ENCODE results near the gene CIDEB. TPM values are rescaled to one million over a fixed set of nuclear protein-coding genes. Genes with fewer than 3 reads are reported as not detected.

Gene CIDEB
- total and polyA plus RNA-seq, 9 of the 15 experiments (the other 6 are each of a cell fraction or from before 2014, with no cell fraction given): 0.03 to 0.35 (median 0.09) TPM; not detected in 3

DNA sequence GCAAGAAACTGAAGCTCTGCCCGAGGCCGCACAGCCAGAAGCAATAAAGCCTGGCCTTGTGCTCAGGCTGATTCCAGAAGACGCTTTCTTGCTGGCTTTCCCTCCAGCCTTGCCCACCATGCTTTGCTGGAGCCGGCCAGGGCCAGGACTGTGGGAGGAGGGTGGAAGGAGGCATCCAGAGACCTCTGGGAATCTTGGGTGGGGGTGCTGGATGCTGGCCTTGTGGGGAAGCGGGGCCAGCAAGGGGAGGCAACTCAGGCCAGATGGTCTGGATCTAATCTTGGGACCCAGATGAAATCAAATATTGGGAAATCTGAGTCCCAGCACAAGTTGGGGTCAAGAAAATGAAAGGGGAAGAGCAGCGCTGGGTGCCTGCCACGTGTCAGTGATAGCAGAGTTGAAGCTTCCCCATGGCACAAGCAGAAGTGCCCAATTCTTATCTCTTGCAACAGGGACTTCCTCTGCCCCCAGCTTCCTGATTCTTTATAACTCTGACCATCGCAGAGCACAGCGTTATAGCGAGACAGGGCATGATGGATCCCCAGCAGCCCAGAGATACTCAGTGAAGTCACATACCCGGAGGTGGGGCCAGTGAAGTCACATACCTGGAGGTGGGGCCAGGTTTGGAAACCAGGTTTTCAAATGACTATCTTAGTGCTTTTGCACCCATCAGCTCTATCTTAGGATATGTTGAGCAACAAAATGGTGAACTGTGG lies 30.0 kb downstream of the CIDEB start:
- H3K27me3 ChIP-seq (ENCODE audit: control insufficient read depth in 2 of 2, insufficient read depth in 2 of 2, low read length in 2 of 2): no peaks in the 10 kb centered on the region
- TF ChIP-seq CREM (IDR thresholded peaks at IDR 0.05; ENCODE audit: low read depth) (no peak), SPI1 (IDR thresholded peaks at IDR 0.05; ENCODE audit: borderline replicate concordance, low read depth, low read length) (0 out of 2 replicates have a peak, but pooled peaks have one; percentile 17), L3MBTL2 (IDR thresholded peaks at IDR 0.05) (0 out of 2 replicates have a peak, but pooled peaks have one; percentile 32), HCFC1 (IDR thresholded peaks at IDR 0.05; ENCODE audit: low read depth, low read length) (no peak), MYC (IDR thresholded peaks at IDR 0.05; ENCODE audit: low read depth, low read length) (no peak), MYC (CRISPR knock-in tag; IDR thresholded peaks at IDR 0.05; ENCODE audit: borderline replicate concordance, low read depth) (no peak), ZNF57 (CRISPR knock-in tag; IDR thresholded peaks at IDR 0.05) (no peak), RBM15 (IDR thresholded peaks at IDR 0.05; ENCODE audit: insufficient read depth, low read length) (no peak), ZNF184 (CRISPR knock-in tag; IDR thresholded peaks at IDR 0.05) (no peak), ZNF408 (CRISPR knock-in tag; IDR thresholded peaks at IDR 0.05; ENCODE audit: low read depth) (no peak), HEY1 (CRISPR knock-in tag; IDR thresholded peaks at IDR 0.05; ENCODE audit: borderline replicate concordance) (no peak)
- TF ChIP-seq, protein P1, sequence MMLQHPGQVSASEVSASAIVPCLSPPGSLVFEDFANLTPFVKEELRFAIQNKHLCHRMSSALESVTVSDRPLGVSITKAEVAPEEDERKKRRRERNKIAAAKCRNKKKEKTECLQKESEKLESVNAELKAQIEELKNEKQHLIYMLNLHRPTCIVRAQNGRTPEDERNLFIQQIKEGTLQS (IDR thresholded peaks at IDR 0.05): no peak
- TF ChIP-seq, protein P1 (CRISPR knock-in tag; conservative IDR thresholded peaks at IDR 0.05): no peak
- TF ChIP-seq, protein P2, sequence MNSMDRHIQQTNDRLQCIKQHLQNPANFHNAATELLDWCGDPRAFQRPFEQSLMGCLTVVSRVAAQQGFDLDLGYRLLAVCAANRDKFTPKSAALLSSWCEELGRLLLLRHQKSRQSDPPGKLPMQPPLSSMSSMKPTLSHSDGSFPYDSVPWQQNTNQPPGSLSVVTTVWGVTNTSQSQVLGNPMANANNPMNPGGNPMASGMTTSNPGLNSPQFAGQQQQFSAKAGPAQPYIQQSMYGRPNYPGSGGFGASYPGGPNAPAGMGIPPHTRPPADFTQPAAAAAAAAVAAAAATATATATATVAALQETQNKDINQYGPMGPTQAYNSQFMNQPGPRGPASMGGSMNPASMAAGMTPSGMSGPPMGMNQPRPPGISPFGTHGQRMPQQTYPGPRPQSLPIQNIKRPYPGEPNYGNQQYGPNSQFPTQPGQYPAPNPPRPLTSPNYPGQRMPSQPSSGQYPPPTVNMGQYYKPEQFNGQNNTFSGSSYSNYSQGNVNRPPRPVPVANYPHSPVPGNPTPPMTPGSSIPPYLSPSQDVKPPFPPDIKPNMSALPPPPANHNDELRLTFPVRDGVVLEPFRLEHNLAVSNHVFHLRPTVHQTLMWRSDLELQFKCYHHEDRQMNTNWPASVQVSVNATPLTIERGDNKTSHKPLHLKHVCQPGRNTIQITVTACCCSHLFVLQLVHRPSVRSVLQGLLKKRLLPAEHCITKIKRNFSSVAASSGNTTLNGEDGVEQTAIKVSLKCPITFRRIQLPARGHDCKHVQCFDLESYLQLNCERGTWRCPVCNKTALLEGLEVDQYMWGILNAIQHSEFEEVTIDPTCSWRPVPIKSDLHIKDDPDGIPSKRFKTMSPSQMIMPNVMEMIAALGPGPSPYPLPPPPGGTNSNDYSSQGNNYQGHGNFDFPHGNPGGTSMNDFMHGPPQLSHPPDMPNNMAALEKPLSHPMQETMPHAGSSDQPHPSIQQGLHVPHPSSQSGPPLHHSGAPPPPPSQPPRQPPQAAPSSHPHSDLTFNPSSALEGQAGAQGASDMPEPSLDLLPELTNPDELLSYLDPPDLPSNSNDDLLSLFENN (IDR thresholded peaks at IDR 0.05; ENCODE audit: low read depth in 2 of 2, low read length in 2 of 2): no peak
- TF ChIP-seq, protein P3, sequence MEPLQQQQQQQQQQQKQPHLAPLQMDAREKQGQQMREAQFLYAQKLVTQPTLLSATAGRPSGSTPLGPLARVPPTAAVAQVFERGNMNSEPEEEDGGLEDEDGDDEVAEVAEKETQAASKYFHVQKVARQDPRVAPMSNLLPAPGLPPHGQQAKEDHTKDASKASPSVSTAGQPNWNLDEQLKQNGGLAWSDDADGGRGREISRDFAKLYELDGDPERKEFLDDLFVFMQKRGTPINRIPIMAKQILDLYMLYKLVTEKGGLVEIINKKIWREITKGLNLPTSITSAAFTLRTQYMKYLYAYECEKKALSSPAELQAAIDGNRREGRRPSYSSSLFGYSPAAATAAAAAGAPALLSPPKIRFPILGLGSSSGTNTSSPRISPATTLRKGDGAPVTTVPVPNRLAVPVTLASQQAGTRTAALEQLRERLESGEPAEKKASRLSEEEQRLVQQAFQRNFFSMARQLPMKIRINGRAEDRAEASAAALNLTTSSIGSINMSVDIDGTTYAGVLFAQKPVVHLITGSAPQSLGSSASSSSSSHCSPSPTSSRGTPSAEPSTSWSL (CRISPR knock-in tag; IDR thresholded peaks at IDR 0.05; ENCODE audit: borderline replicate concordance): no peak
- TF ChIP-seq, protein P4, sequence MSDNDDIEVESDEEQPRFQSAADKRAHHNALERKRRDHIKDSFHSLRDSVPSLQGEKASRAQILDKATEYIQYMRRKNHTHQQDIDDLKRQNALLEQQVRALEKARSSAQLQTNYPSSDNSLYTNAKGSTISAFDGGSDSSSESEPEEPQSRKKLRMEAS (CRISPR knock-in tag; IDR thresholded peaks at IDR 0.05): peak; percentile 32; the same call in 1 of the 2 replicates

More for the DNA sequence above, 30.0 kb downstream of the CIDEB start:
- Histone ChIP-seq H3K27ac (ENCODE audit: extremely low read depth, low read depth, low read length) (no peak overlapping the region), H4K20me1 (replicated peaks; ENCODE audit: control insufficient read depth, insufficient read depth, low read length) (no peaks in the 10 kb centered on the region), H3K4me1 (replicated peaks in 1 of 2; ENCODE audit: control insufficient read depth in 2 of 2, insufficient read depth in 2 of 2, low read length in 2 of 2) (peaks cover 16 to 19% of the 10 kb centered on the region in 2 experiments; a peak in 4 of 5 replicates), H3K36me3 (ENCODE audit: control insufficient read depth, insufficient read depth, low read length) (no peaks in the 10 kb centered on the region; the same call in 2 of the 3 replicates), H3K9me3 (replicated peaks; ENCODE audit: control insufficient read depth, insufficient read depth, low read depth, low read length) (no peaks in the 10 kb centered on the region), H2AFZ (ENCODE audit: low read depth, low read length) (no peak overlapping the region), H3K9ac (ENCODE audit: insufficient read depth in 1 of 2, low read depth in 2 of 2, low read length in 2 of 2) (0 out of 4 replicates have a peak overlapping the region, but pooled peaks of 1 of the 2 experiments have one; percentile 36), H3K79me2 (ENCODE audit: control insufficient read depth, insufficient read depth, low read length) (no peaks in the 10 kb centered on the region), H3K4me2 (ENCODE audit: insufficient read depth, low read length) (no peak overlapping the region), H3K9me1 (ENCODE audit: control insufficient read depth, insufficient read depth, low read length) (peaks cover 2% of the 10 kb centered on the region), H3K4me3 (no peak overlapping the region)
- in situ Hi-C loops (cut with MboI): no loop called here
- DNase-seq (ENCODE audit: extremely low read depth in 1 of 4, low spot score in 3 of 4) (no peak), FAIRE-seq (no peak), ATAC-seq (no peak)
- BruUV-seq (replicated peaks): no TSS peak
- 44% methylated on average over 10 of the region's 11 CpGs for WGBS (ENCODE audit: insufficient coverage, low coverage, missing lambda C conversion rate)
- ChIA-PET CTCF (ENCODE audit: low intra/inter-chr PET ratio) (no interaction called here), POLR2A (no interaction called here)
- intact Hi-C loops (cut with micrococcal nuclease): no loop called here

All from K562 (cell line).